Measurements from ENCODE around the gene CLEC4F.

- TF ChIP-seq EZH2 (IDR thresholded peaks at IDR 0.05) (no peak), POLR2AphosphoS5 (IDR thresholded peaks at IDR 0.05; ENCODE audit: borderline replicate concordance, low read depth, low read length) (no peak), FOXP2 (optimal IDR thresholded peaks at IDR 0.05; ENCODE audit: control extremely low read depth, extremely low read length, insufficient read depth) (no peak)
These were observed at the start of gene CLEC4F for GRCh38 chr2:70820499-70820898.

All from SK-N-MC (cell line).